Activated T-cell treated with anti-CD3 and anti-CD28 coated beads for 4 hours (primary cell): ENCODE results near the gene ATP23.

Experiments used
- DNase-seq: peaks from one replicate; pipeline ENCODE4 v3.0.0-alpha.2; 2020

ATP23 gene, protein sequence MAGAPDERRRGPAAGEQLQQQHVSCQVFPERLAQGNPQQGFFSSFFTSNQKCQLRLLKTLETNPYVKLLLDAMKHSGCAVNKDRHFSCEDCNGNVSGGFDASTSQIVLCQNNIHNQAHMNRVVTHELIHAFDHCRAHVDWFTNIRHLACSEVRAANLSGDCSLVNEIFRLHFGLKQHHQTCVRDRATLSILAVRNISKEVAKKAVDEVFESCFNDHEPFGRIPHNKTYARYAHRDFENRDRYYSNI

DNA sequence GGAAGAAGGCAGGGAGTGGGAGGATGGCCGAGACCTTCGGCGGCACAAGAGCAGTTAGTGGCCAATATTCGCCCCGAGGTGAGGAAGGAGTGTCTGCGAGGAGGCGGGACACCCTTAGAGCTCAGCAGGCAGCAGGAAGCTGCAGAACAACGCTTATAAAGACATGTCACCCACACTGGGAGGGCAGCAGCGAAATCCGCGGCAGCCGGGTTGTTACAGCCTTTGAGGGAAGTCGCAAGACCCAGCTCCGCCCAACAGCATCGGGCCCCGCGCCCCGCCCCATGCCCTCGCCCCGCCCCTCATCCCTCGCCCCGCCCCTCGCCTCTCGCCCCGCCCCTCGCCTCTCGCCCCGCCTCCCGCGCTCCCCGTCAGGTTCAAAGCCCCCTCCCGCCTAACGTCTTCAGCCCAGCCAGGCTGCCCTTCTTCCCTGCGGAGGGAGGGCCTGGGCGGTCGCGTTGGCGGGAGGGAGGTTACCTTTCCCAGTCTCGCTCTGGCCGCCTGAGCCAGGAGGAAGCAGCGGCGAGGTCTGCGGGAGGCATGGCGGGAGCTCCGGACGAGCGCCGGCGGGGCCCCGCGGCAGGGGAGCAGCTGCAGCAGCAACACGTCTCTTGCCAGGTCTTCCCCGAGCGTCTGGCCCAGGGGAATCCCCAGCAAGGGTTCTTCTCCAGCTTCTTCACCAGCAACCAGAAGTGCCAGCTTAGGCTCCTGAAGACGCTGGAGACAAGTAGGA, at the start of gene ATP23:
Gene ATP23 (plus strand): TSS at position 403 of the 730 bp plus-strand sequence. CDS start 135 bp downstream, at position 538.
- DNase-seq = peak; percentile 76

DNA sequence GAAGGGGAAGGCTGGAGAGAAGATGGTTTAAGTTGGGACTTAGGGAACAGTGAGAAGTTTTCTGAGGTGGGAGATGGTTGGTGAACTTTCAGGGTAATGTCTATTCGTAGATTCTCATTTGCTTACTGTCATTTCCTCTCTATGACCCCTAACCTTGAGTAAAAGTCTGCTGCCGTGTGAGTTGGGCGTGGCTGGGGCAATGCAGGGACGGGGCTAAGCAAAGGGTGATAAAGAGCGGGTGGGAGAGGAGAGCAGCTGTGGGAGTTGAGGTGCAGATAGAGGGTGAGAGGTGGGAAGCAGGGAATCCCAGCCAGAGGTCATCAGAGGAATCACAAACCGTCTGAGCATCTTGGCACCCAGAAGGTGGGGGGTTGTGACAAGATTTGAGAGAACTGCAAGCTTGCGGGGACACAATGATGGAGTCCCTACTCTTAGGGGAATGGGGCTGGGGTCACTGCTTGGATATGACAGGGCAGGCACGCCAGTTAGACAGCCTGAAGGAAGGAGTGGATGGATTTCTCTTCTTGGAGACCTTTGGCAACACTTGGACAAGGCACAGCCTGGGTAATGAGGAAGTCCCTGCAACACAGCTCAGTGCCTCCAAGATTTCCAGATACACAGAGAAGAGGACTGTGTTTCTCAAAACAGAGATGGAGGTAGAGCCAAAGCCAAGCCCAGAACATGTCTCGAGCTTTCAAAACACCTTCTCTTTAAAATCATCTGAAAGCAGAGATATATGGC, 49.0 kb upstream of the ATP23 start:
- DNase-seq = no peak

DNA sequence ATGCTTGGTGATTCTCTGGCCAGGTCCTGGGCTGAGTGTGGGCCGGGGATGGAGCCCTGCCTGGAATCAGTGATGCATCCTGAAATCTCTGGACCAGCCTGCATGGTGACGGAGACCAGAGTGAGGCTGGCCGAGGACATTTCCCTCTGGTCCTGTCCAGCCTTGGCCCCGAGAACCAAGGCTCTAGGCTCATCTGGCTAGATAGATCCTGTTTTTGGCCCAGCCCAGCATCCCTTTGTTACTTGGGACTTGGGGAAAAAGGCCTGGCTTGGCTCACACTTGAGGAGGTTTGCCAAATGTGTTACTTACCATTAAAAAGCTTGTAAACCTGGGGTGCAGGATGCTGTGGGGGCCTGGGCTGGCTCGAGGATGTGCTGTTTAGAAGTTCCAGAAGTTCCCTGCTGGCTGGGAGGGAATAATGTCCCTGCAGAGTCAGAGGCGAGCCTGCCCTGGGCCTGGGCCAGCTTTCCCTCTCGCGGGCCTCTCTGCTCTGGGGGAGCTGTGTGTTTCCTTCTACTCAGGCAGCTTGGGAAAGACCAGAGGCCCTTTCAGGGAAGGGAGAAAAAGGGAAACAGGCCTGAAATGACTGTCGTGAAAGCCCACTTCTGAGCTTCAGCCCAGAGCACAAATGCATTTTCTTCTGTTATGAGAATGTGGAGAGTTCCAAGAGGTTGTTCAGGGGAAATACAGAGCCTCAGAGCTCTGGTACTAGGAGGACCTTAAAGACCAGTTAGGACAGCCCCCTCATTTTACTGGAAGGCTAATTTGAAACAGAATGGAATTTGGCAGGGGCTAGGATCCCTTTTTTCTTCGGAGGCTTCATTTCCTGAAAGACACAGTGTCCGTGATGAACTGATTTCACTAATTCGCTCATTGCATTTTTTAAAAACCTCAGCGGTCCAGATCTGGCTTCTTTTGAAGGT, 47.7 kb upstream of the ATP23 start:
- no peak for DNase-seq

DNA sequence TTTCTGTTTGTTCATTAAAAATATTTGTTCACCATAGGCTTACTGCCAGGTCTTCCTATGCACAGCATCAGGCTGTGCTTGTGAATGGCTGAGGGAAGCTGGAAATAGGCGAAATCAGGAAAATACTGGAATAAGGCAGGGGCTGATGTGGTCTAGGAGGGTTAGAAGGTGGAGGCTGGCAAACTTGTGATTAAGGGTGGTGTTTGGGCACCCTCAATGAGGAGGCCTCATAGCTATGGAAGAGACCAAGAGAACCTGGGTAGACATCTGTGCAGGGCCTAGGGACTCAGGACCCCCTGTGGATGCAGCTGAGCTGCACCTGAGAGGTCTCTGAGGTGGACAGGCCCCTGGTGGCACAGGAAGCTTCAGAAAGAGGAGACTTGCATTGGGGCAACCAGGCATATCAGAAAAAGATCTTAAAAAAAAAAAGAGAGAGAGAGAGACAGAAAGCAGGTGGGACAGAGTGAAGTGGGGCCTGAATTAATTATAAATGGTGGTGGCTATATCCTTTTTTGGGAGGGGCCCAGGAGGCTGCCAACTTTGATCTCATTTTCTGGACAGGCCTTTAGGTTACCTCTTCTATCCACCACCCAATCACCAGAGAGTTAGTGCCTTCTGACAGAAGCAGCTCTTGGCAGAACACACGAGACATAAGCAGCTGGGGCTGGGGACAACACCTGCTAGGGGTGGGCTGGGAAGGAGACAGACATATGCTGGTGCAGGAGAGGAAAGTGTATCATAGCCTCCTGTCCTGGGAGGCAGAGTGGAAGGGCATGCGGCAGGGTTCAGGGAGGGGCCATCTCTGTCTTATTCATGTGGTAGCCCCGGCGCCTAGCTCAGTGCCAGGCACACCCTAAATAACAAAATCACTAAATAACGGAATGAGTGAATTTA, 46.7 kb upstream of the ATP23 start:
- no peak for DNase-seq

DNA sequence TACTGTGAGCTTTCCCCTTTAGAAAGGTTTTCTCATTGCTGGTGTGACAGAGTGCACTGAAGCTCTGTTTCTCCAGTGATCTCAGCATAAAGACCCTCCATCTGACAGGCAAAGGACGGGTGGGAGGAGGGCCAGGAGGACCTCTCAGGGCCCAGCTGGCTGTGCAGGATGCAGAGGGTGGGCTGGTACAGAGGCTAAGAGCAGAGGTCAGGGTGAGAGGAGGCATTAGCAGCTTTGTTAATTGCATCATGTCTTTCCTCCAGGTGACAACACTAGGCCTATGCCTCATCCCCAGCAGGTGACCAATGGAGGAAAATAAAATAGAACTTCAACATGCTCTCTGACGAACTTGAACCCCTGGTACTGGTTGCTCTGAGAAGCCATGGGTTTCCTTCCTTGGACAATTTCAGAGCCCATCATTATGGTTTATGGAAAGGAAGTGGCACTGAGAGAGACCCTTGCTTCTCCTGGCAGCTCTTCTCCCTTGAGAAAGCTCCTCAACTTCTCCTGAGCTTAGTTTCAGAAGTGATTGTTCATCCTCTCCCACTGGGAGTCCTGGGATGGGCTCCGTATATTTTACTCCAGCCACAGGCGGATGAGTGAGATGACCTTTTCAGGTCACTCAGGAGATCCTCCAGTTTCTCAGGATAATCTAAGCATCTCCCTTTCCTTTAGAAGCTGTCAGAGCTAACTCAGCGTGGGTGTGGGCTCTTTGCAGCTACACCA, 45.8 kb upstream of the ATP23 start:
- DNase-seq = no peak

DNA sequence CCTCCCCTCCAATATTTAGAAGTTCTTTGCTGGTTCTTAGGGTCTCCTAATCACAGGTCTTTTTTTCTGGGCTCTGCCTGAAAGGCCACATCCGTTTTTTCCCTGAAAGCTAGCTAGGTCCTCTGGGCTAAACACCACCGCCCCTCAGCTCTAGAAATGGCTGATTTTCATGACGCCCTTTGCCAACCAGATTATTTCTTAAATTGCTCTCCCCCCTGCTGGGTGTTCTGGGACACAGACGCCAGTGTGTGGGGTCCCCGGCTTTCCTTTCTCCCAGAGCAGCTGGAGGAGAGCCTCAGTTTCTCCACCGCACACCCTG, 45.3 kb upstream of the ATP23 start:
- no peak for DNase-seq

DNA sequence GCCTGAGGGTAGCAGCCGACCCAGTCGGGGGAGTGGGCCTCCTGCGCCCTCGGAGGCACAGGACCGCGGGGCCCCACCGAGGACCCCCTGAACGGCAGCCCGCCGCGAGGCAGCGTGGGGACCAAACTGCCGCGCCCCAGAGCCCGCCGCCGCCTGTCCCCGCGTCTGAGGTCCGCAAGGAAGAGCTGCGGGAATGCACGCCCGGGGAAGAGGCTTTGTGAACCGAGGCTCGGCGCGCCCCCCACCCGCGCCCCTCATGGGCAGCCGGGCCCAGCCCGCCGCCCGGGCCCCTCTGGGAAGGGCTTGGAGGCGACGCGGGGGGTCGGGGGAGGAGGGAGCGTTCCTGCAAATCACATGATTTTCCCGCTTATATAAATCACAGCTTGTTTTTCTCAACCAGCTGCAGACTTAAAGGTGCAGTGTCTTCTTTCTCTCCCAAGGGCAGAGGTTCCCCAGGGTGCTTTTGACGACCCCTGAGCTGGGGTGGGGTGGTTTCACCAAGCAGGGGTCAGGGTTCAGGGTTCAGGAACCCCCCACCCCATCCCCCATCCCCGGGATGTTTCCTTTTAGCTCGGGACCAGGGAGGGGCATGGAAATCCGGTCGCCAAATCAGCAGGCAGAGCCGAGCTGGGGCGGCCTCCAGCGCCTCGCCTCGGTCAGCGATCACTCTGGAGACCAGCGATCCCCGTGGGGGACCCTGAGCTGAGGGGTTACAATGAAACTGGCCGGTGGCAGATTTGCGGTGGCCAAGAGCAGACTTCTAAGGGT, 44.7 kb upstream of the ATP23 start:
- DNase-seq = peak; percentile 17

DNA sequence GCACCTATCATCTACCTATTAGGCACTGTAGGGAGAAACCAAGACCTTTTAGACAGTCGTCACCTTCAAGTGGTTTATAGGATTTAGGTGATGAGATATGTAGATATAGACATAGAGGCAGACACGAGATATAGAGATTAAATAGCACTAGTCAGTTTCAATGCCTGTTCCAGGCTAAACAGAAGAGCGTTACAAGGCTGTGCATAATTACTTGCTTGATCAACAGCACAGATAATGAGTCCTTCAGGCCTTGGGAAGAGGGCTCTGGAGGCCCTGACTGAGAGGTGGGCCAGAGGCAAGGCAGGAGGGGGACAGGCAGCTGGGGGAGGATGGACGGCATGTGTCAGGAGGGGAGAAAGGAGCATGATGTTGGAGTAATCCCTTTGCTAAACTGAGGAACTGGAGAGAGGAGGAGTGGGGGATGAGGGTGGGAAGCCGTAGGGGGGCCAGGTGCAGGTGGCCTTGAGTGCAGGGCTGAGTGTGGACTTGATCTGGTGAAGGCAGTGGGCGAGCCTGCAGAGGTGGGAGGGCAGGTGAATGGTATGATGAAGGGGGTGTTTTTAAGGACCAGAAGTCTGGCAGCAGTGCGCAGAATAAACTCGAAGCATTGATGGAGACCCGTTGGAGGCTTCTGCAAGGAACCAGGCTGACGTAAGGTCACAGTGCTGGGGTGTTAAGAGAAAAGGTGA, 43.9 kb upstream of the ATP23 start:
- no peak for DNase-seq

DNA sequence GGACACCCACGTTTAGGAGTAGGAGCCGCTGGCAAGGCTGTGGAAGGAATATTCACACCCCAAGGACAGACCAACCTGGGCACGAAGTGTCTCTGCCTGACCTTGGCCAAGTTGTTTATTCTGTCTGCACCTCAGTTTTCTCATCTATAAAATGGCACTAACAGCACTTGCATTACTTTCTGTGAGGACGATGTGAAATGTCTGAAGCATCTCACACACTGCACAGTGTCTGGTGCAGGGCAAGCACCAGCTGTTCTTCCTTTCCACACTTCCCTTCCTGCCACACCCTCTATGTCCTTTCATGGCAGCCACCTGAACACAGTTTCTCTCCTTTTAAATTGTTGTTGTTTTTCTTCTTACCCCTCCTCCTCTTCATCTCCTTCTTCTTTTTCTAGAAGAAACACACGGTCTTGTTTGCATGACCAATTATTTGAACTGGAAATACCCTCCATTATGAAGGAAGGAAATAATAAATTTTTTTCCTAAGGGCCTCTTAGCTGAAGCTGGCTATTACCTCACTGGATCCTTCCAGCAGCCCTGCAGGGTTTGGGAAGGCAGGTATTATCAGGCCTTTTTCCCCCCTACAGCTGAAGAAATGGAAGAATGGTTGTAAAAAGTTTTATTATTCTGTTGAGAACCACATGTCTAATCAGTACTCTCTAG, 42.9 kb upstream of the ATP23 start:
- DNase-seq = no peak

DNA sequence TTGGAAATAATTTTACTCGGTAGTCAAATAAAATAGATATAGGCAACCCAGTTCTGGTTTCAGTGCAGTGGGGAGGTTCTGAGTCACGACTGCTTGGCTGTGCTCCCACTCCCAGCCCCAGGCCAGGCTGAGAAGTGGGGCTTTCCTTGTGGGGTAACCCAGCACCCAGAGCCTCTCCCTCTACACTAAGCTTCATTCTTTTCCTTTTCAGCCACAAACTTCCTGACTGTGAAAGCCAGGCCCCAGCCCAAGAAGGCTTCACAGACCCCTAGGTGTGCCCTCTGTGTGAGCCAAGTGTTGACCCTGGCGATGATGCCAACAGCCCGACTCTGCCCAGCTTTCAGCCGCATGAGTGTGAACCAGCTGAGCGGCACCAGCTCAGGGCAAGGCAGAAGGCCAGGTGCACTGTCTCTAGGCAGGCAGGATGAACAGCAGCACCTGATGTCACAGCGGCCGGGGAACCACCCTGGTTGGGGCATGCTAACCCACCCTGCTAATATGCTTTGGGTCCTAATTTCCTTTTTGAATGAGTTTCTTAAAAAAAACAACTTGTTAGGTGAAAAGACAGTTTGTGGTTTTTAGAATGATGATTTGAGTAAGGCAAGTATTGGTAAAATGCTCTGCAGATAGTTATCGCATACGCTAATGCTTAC, 42.2 kb upstream of the ATP23 start:
- peak; percentile 58 for DNase-seq

DNA sequence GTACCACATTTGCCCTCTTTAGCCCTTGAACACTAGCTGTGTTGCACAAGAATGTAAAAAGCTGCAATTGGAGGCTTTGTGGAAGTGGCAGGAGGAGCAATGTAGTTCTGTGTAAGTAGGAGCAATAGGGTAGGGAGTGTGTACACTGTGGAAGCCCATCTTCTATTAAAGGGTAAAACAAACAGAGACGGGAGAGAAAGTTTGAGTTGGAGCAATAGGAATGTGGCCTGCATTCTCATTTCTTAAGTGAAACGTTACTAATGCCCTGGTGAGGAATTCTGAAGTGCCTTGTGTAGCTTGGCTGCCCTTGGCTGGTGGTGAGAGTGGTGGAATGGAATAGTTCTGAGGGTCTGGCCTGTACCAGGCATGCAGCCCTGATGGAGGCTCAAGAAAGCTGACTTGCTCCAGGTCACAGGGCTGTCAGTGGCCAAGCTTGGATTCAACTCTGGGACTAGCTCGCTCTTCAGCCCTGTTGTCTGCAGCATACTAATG, 38.8 kb upstream of the ATP23 start:
- no peak for DNase-seq

DNA sequence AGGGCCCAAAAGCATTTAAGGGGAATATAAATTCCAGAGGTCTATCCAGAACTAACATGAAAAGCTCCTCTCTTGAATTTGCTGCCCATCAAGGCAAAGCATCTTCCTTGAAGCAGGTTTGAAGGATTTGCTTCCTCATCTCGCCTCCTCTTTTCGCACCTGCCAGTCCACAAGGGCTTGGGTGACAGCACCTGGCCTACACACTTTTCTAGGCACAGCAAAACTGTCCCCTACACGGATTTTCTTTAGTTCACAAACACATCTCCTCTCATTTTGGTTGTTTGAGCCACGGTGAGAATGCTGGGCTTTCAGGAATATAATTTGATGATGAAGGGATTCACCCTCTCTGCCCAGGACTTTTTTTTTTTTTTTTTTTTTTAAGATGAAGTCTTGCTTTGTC, 36.9 kb upstream of the ATP23 start:
- no peak for DNase-seq

DNA sequence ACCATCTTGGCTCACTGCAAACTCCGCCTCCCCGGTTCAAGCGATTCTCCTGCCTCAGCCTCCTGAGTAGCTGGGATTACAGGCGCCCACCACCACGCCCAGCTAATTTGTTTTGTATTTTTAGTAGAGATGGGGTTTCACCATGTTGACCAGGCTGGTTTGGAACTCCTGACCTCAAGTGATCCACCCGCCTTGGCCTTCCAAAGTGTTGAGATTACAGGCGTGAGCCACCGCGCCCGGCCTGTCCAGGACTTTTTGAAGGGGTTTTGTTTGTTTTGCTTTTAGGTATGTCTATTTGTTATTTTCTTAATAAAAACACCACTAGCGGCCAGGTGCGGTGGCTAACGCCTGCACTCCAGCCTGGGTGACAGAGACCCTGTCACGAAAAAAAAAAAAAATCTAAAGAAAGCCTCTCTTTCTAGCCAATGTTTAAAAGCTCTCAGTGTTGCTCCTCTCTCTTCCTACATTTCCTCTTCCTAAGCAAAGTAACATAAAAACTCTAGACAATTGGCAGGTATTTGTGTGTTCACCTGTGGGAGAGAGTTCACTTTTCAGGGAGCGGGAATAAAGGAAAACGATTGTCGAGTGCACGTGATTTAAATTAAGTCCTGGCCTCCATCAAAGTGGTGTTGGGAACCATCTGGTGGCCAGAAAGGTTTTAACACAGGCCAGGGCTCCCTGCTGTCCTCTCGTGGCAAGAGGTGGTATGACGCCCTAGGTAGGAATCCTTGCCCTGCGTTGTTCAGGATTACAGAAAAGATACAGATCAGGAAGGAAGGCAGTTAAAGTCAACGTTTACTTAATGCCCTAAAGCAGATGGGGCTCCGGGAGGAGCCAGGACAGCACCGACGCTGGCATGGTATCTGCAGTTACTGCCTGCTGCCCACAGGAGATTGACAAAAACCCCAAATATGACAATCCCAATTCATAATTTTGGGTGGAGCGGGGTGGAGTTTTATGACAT, 36.2 kb upstream of the ATP23 start:
- peak; percentile 85 for DNase-seq

DNA sequence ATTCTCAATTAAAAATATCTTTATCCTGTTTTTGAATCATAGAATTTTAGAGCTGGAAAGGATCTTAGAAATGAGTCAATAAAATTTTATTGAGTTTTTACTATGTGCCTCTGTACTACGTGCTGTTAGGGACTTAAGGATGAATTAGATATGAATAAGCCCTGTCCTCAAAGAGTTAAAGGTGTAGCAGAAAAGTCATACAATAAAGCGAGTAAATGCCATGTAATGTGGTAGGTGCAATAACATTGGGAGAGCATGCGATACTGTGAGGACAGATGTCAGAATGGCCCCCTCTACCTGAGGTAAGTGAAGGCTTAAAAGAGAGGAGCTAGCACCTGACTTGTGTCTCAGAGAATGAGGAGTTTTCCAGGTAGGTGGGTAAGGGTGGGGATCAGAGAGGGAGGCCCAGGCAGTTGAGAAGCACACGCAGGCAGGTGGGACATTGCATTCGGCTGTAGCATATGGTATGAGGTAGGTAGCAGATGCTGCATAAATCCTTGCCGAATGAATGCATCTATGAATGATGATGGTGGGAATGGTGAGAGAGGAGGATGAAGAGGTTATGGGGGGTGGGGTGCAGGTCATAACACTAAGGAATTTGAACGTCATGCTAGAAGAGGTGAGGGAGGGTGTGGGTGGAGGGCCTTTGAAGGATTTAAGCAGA, 35.4 kb upstream of the ATP23 start:
- DNase-seq = no peak

DNA sequence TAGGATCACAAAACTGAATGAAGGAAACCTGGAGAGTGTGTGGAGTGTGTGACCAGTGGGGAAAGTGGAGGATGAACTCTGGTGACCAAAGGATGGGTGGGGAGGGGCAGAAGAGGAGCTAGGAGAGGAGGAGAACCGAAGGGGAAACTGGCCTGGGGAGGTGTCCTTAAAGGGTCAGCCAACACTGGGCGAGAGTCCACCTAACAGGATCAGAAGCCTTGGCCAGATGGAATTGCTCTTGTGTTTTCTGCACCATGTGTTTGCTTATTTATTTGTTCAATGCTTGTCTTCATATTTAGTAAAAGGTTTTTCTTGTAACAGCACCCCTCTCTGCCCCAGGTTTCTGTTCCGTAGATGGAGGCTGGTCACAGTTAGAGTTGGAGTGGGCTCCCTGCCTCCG, 34.5 kb upstream of the ATP23 start:
- DNase-seq = no peak

DNA sequence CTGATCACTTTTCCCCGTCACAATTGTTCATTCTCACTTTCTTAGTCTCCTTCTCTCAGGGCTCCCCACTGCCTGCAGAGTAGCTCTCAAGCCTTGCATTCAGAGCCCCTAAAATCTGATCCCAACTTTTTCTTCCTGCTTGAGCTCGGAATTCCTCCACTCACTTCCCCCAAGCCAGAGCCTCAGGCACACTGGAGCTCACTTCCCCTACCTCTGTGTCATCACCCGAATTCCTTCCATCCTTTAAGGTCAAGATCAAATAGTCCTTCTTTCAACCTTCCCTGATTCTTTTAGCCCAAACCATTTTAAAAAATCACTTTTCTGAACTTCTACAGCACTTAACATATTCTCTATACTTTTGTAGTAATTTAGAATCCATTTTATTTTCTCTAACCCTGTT, 34.1 kb upstream of the ATP23 start:
- DNase-seq = no peak

DNA sequence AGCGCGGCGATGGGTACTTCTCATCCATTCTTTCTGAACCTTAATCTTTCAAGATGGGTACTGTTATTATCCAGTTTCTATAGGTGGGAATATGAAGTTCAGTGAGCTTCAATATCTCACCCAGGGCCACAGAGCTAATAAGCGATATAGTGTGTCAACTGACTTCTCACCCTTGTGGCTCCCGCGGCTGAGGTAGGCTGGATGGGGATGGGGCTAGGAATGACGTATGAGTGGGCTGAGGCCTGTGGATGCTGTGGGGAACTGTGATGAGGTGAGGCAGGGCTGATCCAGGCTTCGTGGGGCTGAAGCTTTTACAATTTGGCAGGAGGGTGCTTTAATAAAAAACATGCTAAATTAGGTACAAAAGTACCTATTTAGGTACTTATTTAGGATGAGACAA, 32.9 kb upstream of the ATP23 start:
- no peak for DNase-seq
